H1 (cell line): ENCODE measurements around the gene PPP1R1C. TPM values are rescaled to one million over a fixed set of nuclear protein-coding genes. Genes with fewer than 3 reads are reported as not detected.

Experiments used
- CTCF ChIA-PET: fragments of 300-600 bp; sonication (Branson Sonifier 250); formaldehyde crosslinking; loops from one replicate; lab custom pipeline; 2021; ENCODE audit not compliant: partially characterized antibody; lab: Charles Lee
- POLR2A ChIA-PET: fragments of 300-600 bp; sonication (Branson Sonifier 250); formaldehyde crosslinking; loops from one replicate; lab custom pipeline; 2021; ENCODE audit warnings: inconsistent platforms; ENCODE audit not compliant: partially characterized antibody; lab: Charles Lee
- DNase-seq, 2 experiments: peaks; one replicate each; pipeline versions ENCODE4 v3.0.0 to v3.0.0-alpha.2; 2010 to 2022; ENCODE audit warnings: low spot score in 2 of 2, low read depth in 1 of 2, mixed read lengths in 1 of 2
- FAIRE-seq: peaks from 2 replicates; lab custom pipeline; 2011; peaks lifted over from hg19 to GRCh38; lab: Jason Lieb, UNC
- H2AFZ ChIP-seq: 2 replicates; pipeline ENCODE4 v1.8.1; 2012; ENCODE audit warnings: low read length, inconsistent platforms
- H2AK5ac ChIP-seq: 2 replicates; pipeline ENCODE4 v1.6.1; 2013; ENCODE audit warnings: low read depth, low read length
- H2BK120ac ChIP-seq: replicated peaks from 2 replicates; pipeline ENCODE3; 2013; ENCODE audit warnings: low read depth, low read length, inconsistent platforms
- H2BK12ac ChIP-seq: 2 replicates; pipeline ENCODE4 v1.6.1; 2013; ENCODE audit warnings: low read depth, low read length
- H2BK15ac ChIP-seq: 2 replicates; pipeline ENCODE4 v1.6.1; 2013; ENCODE audit warnings: low read length
- H2BK20ac ChIP-seq: 2 replicates; pipeline ENCODE4 v1.6.1; 2013; ENCODE audit warnings: low read length
- H2BK5ac ChIP-seq: 2 replicates; pipeline ENCODE4 v1.6.1; 2013; ENCODE audit warnings: low read depth, low read length
- H3K14ac ChIP-seq: 2 replicates; pipeline ENCODE4 v1.6.1; 2013; ENCODE audit warnings: inconsistent platforms; ENCODE audit not compliant: insufficient read length
- H3K18ac ChIP-seq: 2 replicates; pipeline ENCODE4 v1.6.1; 2013; ENCODE audit warnings: low read length; ENCODE audit errors: extremely low read depth
- H3K23ac ChIP-seq: 2 replicates; pipeline ENCODE4 v1.6.1; 2013; ENCODE audit warnings: inconsistent platforms; ENCODE audit not compliant: insufficient read length
- H3K23me2 ChIP-seq: 2 replicates; pipeline ENCODE4 v1.6.1; 2013; ENCODE audit warnings: low read depth, low read length
- H3K27ac ChIP-seq: 2 replicates; pipeline ENCODE4 v1.6.1; 2011; ENCODE audit warnings: low read depth, low read length, inconsistent platforms
- H3K27me3 ChIP-seq, 4 experiments: replicated peaks in 1 of 4; 1 replicate in 1 of 4; 2 replicates in 3 of 4; pipeline versions ENCODE4 v1.6.1 to v1.8.1; 2011 to 2013; ENCODE audit warnings: low read length in 3 of 4, mild to moderate bottlenecking in 3 of 4, inconsistent platforms in 2 of 4, mixed read lengths in 2 of 4, moderate library complexity in 1 of 4; ENCODE audit not compliant: control insufficient read depth in 3 of 4, insufficient read depth in 3 of 4; ENCODE audit errors: extremely low read depth in 1 of 4
- H3K36me3 ChIP-seq, 4 experiments: 2 replicates each; pipeline versions ENCODE4 v1.6.1 to v1.8.1; 2011 to 2013; ENCODE audit warnings: mild to moderate bottlenecking in 4 of 4, low read length in 3 of 4, moderate library complexity in 2 of 4, control low read depth in 1 of 4, inconsistent platforms in 1 of 4; ENCODE audit not compliant: insufficient read depth in 4 of 4, control insufficient read depth in 2 of 4
- H3K4ac ChIP-seq: replicated peaks from 2 replicates; pipeline ENCODE3; 2013; ENCODE audit warnings: low read length, low read depth, mixed read lengths, inconsistent platforms; ENCODE audit not compliant: insufficient read length
- H3K4me1 ChIP-seq, 4 experiments: replicated peaks in 1 of 4; 1 replicate in 1 of 4; 2 replicates in 3 of 4; pipeline versions ENCODE4 v1.6.1 to v1.8.1; 2011 to 2013; ENCODE audit warnings: low read length in 3 of 4, inconsistent platforms in 2 of 4, mixed read lengths in 1 of 4; ENCODE audit not compliant: insufficient read depth in 4 of 4, control insufficient read depth in 3 of 4
- H3K4me2 ChIP-seq, 2 experiments: 2 replicates each; pipeline versions ENCODE4 v1.6.1 to v1.8.1; 2011 to 2013; ENCODE audit warnings: low read depth in 2 of 2, low read length in 2 of 2, control low read depth in 1 of 2, inconsistent platforms in 1 of 2, mild to moderate bottlenecking in 1 of 2; ENCODE audit not compliant: insufficient read depth in 1 of 2
- H3K4me3 ChIP-seq, 4 experiments: fragments of 200-600, 300-600 bp in 1 of 4; sonication (generic), shearing (Covaris generic), sonication (Bioruptor Twin) in 1 of 4; 2 replicates each; pipeline versions ENCODE4 v1.5.1 to v1.8.1; 2011 to 2016; ENCODE audit warnings: low read length in 4 of 4, low read depth in 3 of 4, control low read depth in 2 of 4, inconsistent platforms in 2 of 4, mild to moderate bottlenecking in 2 of 4, mixed read lengths in 1 of 4, moderate library complexity in 1 of 4; ENCODE audit not compliant: insufficient read depth in 2 of 4; ENCODE audit errors: extremely low read depth in 1 of 4
- H3K56ac ChIP-seq: replicated peaks from 2 replicates; pipeline ENCODE3; 2013; ENCODE audit warnings: low read depth, mild to moderate bottlenecking, mixed read lengths, low read length, inconsistent platforms; ENCODE audit not compliant: insufficient read length
- H3K79me1 ChIP-seq: 2 replicates; pipeline ENCODE4 v1.6.1; 2013; ENCODE audit warnings: low read depth, low read length, control low read depth
- H3K79me2 ChIP-seq, 2 experiments: 2 replicates each; pipeline versions ENCODE4 v1.6.1 to v1.8.1; 2012 to 2013; ENCODE audit warnings: low read length in 2 of 2, mild to moderate bottlenecking in 2 of 2, inconsistent platforms in 1 of 2; ENCODE audit not compliant: insufficient read depth in 2 of 2, control insufficient read depth in 1 of 2
- H3K9ac ChIP-seq, 4 experiments: replicated peaks in 1 of 4; 1 replicate in 1 of 4; 2 replicates in 3 of 4; pipeline versions ENCODE4 v1.6.1 to v1.8.1; 2011 to 2013; ENCODE audit warnings: low read depth in 3 of 4, low read length in 3 of 4, control low read depth in 2 of 4, mild to moderate bottlenecking in 2 of 4, moderate library complexity in 2 of 4, inconsistent platforms in 1 of 4; ENCODE audit errors: extremely low read depth in 1 of 4
- H3K9me3 ChIP-seq, 2 experiments: 2 replicates each; pipeline versions ENCODE4 v1.6.1 to v1.8.1; 2012 to 2013; ENCODE audit warnings: mild to moderate bottlenecking in 2 of 2, moderate library complexity in 2 of 2, control low read depth in 1 of 2, inconsistent platforms in 1 of 2, low read depth in 1 of 2, low read length in 1 of 2, mixed read lengths in 1 of 2; ENCODE audit not compliant: insufficient read depth in 2 of 2
- H4K20me1 ChIP-seq, 2 experiments: replicated peaks in 1 of 2; 2 replicates each; pipeline versions ENCODE3 to v1.8.1; 2011 to 2013; ENCODE audit warnings: inconsistent platforms in 2 of 2, low read length in 2 of 2, mild to moderate bottlenecking in 1 of 2; ENCODE audit not compliant: insufficient read depth in 2 of 2, control insufficient read depth in 1 of 2
- H4K5ac ChIP-seq: 2 replicates; pipeline ENCODE4 v1.6.1; 2013; ENCODE audit warnings: low read length, low read depth, mixed read lengths, inconsistent platforms; ENCODE audit not compliant: insufficient read length
- H4K8ac ChIP-seq: 2 replicates; pipeline ENCODE4 v1.8.0; 2013; ENCODE audit warnings: mild to moderate bottlenecking, moderate library complexity, low read length, inconsistent platforms; ENCODE audit not compliant: insufficient read depth; ENCODE audit errors: extremely low read depth
- H4K91ac ChIP-seq: replicated peaks from 2 replicates; pipeline ENCODE3; 2013; ENCODE audit warnings: low read length, mixed read lengths, inconsistent platforms; ENCODE audit not compliant: insufficient read length
- BACH1 ChIP-seq: IDR thresholded peaks from 2 replicates; pipeline ENCODE4 v1.6.1; 2012; ENCODE audit warnings: low read length, improper control_type of control experiment
- WGBS, 2 experiments: shearing (Covaris generic) in 1 of 2; methylation state at CpG; one replicate each; pipeline versions ENCODE4 v1.1.6 to v1.1.7; 2013 to 2015; ENCODE audit warnings: low lambda C conversion rate in 2 of 2, mixed read lengths in 2 of 2, inconsistent platforms in 1 of 2, low coverage in 1 of 2, missing lambda C conversion rate in 1 of 2; ENCODE audit not compliant: insufficient replicate concordance in 2 of 2, insufficient coverage in 1 of 2, insufficient read length in 1 of 2; ENCODE audit errors: extremely low coverage in 1 of 2, missing lambda C conversion rate in 1 of 2; 5-methylcytosine and 5-hydroxymethylcytosine counted together
- polyA plus RNA-seq, 7 experiments: library from polyadenylated mRNA; depleted of rRNA in 3 of 7; stranded (reverse) in 5 of 7; unstranded in 2 of 7; fragments of >200 nt in 5 of 7; fragments of 200-250 nt in 2 of 7; gene quantifications; 1 replicate in 5 of 7; 2 replicates in 1 of 7; 4 replicates in 1 of 7; pipeline versions ENCODE4 v1.2.1 to v1.2.3, GENCODE V29; 2011 to 2013; ENCODE audit warnings: missing spikeins in 2 of 7, mixed read lengths in 2 of 7
- total RNA-seq: library from RNA; stranded (reverse); fragmentation: NEBNext Ultra II Directional; extraction: Animal tissue kit (Norgen Biotek cat#: 25700); gene quantifications from 2 replicates; pipeline ENCODE4 v1.2.1, GENCODE V29; 2021

PPP1R1C gene
- total and polyA plus RNA-seq, 2 of the 8 experiments (the other 6 are each of a cell fraction or from before 2014, with no cell fraction given) = 1.3 to 5.3 TPM

GRCh38 chr2:182018218-182018617 lies 32.6 kb downstream of the PPP1R1C start:
- no peaks in the 10 kb centered on the region for H3K79me1 ChIP-seq
- H2BK120ac ChIP-seq = no peak overlapping the region
- no peak overlapping the region for H4K8ac ChIP-seq
- no peak overlapping the region for H2BK5ac ChIP-seq
- H3K4ac ChIP-seq = no peak overlapping the region
- H3K4me1 ChIP-seq = 0 out of 7 replicates have a peak, but pooled peaks cover 0 to 2% (median 0%) of the 10 kb centered on the region in 4 experiments
- no peak overlapping the region for H4K91ac ChIP-seq
- no peaks in the 10 kb centered on the region for H4K20me1 ChIP-seq
- no peak overlapping the region for H3K18ac ChIP-seq
- no peak overlapping the region for H4K5ac ChIP-seq
- 96% methylated on average over 1 of the region's 1 CpG; no CpG with 5 or more reads in 1 of the 2 experiments for WGBS, 2 experiments
- CTCF ChIA-PET = interaction anchor here (1.9 kb wide), 1 partner anchor 60 kb away, joined by 8 read pairs; no protein-coding TSS in a partner anchor
- H2BK15ac ChIP-seq = no peak overlapping the region
- no peak overlapping the region for H3K4me2 ChIP-seq
- no peak overlapping the region for H3K9ac ChIP-seq
- no peak overlapping the region for H2AK5ac ChIP-seq
- POLR2A ChIA-PET = no interaction called here
- H3K27ac ChIP-seq = no peak overlapping the region
- H3K23ac ChIP-seq = no peak overlapping the region
- no peak overlapping the region for H2BK12ac ChIP-seq
- H3K23me2 ChIP-seq = no peaks in the 10 kb centered on the region
- H2BK20ac ChIP-seq = no peak overlapping the region
- no peak overlapping the region for H3K14ac ChIP-seq
- no peak overlapping the region for H3K56ac ChIP-seq
- H2AFZ ChIP-seq = no peak overlapping the region
- FAIRE-seq = no peak
- DNase-seq = no peak
- H3K4me3 ChIP-seq = no peak overlapping the region
- no peaks in the 10 kb centered on the region for H3K36me3 ChIP-seq
- H3K27me3 ChIP-seq = no peaks in the 10 kb centered on the region
- H3K9me3 ChIP-seq = no peaks in the 10 kb centered on the region; a peak in 1 of 4 replicates
- no peaks in the 10 kb centered on the region for H3K79me2 ChIP-seq
- TF ChIP-seq BACH1 = no peak
- TF ChIP-seq, all 59 proteins: peak for 0
